GM23338 (cell line): ENCODE data around the gene DLG4. TPM values are rescaled to one million over a fixed set of nuclear protein-coding genes. Genes with fewer than 3 reads are reported as not detected.

Experiments
- ATAC-seq: fragments of 200-7000 bp; cut with Tn5 transposase; 3 replicates; pipeline ENCODE4 v1.9.1; 2020
- DNase-seq: peaks from one replicate; pipeline ENCODE4 v3.0.0-alpha.2; 2015; ENCODE audit warnings: low spot score
- H2AFZ ChIP-seq: fragments of 200-600 bp; sonication (generic); 2 replicates; pipeline ENCODE4 v1.8.0; 2016; ENCODE audit warnings: antibody characterized with exemption, mild to moderate bottlenecking, moderate library complexity
- H3F3A ChIP-seq: fragments of 200-600 bp; sonication (generic); replicated peaks from 2 replicates; pipeline ENCODE4 v1.8.0; 2017; ENCODE audit warnings: antibody characterized with exemption, mixed run types, low read depth
- H3K27ac ChIP-seq: fragments of 200-600 bp; sonication (generic); 2 replicates; pipeline ENCODE4 v1.6.1; 2016; ENCODE audit warnings: low read depth
- H3K27me3 ChIP-seq: fragments of 200-600 bp; sonication (generic); 2 replicates; pipeline ENCODE4 v1.8.0; 2016; ENCODE audit warnings: mild to moderate bottlenecking, mixed run types, moderate library complexity; ENCODE audit not compliant: insufficient read depth
- H3K36me3 ChIP-seq: fragments of 200-600 bp; sonication (generic); 2 replicates; pipeline ENCODE4 v1.8.0; 2016; ENCODE audit warnings: mild to moderate bottlenecking; ENCODE audit not compliant: insufficient read depth
- H3K4me1 ChIP-seq: fragments of 200-600 bp; sonication (generic); 2 replicates; pipeline ENCODE4 v1.8.0; 2016; ENCODE audit warnings: mild to moderate bottlenecking, moderate library complexity; ENCODE audit not compliant: insufficient read depth
- H3K4me2 ChIP-seq: fragments of 200-600 bp; sonication (generic); 2 replicates; pipeline ENCODE4 v1.7.1; 2017; ENCODE audit warnings: mixed run types
- H3K4me3 ChIP-seq: fragments of 200-600 bp; sonication (generic); 2 replicates; pipeline ENCODE4 v1.6.1; 2016; ENCODE audit warnings: mixed run types
- H3K79me2 ChIP-seq: fragments of 200-600 bp; sonication (generic); replicated peaks from 2 replicates; pipeline ENCODE4 v1.8.0; 2017; ENCODE audit warnings: mild to moderate bottlenecking; ENCODE audit not compliant: insufficient read depth
- H3K9me2 ChIP-seq: fragments of 200-600 bp; sonication (generic); 2 replicates; pipeline ENCODE4 v1.8.0; 2017; ENCODE audit not compliant: insufficient read depth
- H4K20me1 ChIP-seq: fragments of 200-600 bp; sonication (generic); replicated peaks from 2 replicates; pipeline ENCODE4 v1.8.0; 2017; ENCODE audit warnings: mild to moderate bottlenecking; ENCODE audit not compliant: insufficient read depth
- H3K27ac Mint-ChIP-seq: 2 replicates; pipeline ENCODE4 v1.8.0; 2020; ENCODE audit warnings: inconsistent platforms, mild to moderate bottlenecking, moderate library complexity, mixed read lengths
- H3K27me3 Mint-ChIP-seq: 3 replicates; pipeline ENCODE4 v1.8.0; 2022; ENCODE audit warnings: low read depth, mild to moderate bottlenecking, moderate library complexity, mixed read lengths, inconsistent platforms; ENCODE audit not compliant: insufficient read depth, poor library complexity
- H3K36me3 Mint-ChIP-seq: 3 replicates; pipeline ENCODE4 v1.8.0; 2021; ENCODE audit warnings: low read depth, mild to moderate bottlenecking, inconsistent platforms, moderate library complexity, mixed read lengths
- H3K4me1 Mint-ChIP-seq: 3 replicates; pipeline ENCODE4 v1.8.0; 2020; ENCODE audit warnings: mild to moderate bottlenecking, inconsistent platforms, mixed read lengths
- H3K4me3 Mint-ChIP-seq: 3 replicates; pipeline ENCODE4 v1.8.0; 2021; ENCODE audit warnings: moderate library complexity, mild to moderate bottlenecking, inconsistent platforms, mixed read lengths
- H3K9me3 Mint-ChIP-seq: 3 replicates; pipeline ENCODE4 v1.8.0; 2020; ENCODE audit warnings: moderate library complexity, mild to moderate bottlenecking, inconsistent platforms, mixed read lengths
- CREB1 ChIP-seq: fragments of 250-450 bp; sonication (Bioruptor Pico); IDR thresholded peaks from 2 replicates; pipeline ENCODE4 v1.5.0; 2020; ENCODE audit warnings: low read depth, mild to moderate bottlenecking, moderate library complexity
- EZH2 ChIP-seq: fragments of 200-600 bp; sonication (generic); IDR thresholded peaks from one replicate; pipeline ENCODE4 v1.8.0; 2017; ENCODE audit warnings: antibody characterized with exemption, mild to moderate bottlenecking, low read depth; ENCODE audit not compliant: unreplicated experiment
- JUNB ChIP-seq: IDR thresholded peaks from one replicate; pipeline ENCODE4 v1.6.1; 2016; ENCODE audit warnings: antibody characterized with exemption; ENCODE audit not compliant: unreplicated experiment
- NANOG ChIP-seq: IDR thresholded peaks from 2 replicates; pipeline ENCODE4 v1.6.1; 2016; ENCODE audit warnings: antibody characterized with exemption, borderline replicate concordance
- POLR2AphosphoS5 ChIP-seq: IDR thresholded peaks from 2 replicates; pipeline ENCODE4 v1.6.1; 2016; ENCODE audit warnings: antibody characterized with exemption, low read depth
- STAT1 ChIP-seq: IDR thresholded peaks from one replicate; pipeline ENCODE4 v1.6.1; 2016; ENCODE audit warnings: antibody characterized with exemption; ENCODE audit not compliant: unreplicated experiment
- ZNF331 ChIP-seq: fragments of 250-450 bp; sonication (Bioruptor Pico); IDR thresholded peaks from 2 replicates; pipeline ENCODE4 v1.5.0; 2020; ENCODE audit warnings: low read depth, mild to moderate bottlenecking, moderate library complexity
- polyA plus RNA-seq: library from polyadenylated mRNA; unstranded; fragments of >200 nt; fragmentation: Nextera tagmentation; extraction: Ambion mirVana; gene quantifications from 2 replicates; pipeline ENCODE4 v1.2.1, GENCODE V29; 2016
- total RNA-seq: library from RNA; depleted of rRNA; stranded (reverse); fragments of >200 nt; shearing (Covaris generic); gene quantifications from 2 replicates; pipeline ENCODE4 v1.2.3, GENCODE V29; 2014
- TF ChIP-seq, protein P1 (sequence below): IDR thresholded peaks from 2 replicates; pipeline ENCODE4 v1.6.1; 2016; ENCODE audit warnings: antibody characterized with exemption
- TF ChIP-seq, protein P2 (sequence below), 2 experiments: fragments of 200-600 bp in 1 of 2; sonication (generic) in 1 of 2; conservative IDR thresholded peaks; 2 replicates each; pipeline versions ENCODE4 v1.5.1 to v1.6.1; 2016 to 2017; ENCODE audit warnings: antibody characterized with exemption in 2 of 2, low read depth in 2 of 2, mild to moderate bottlenecking in 2 of 2, moderate library complexity in 1 of 2
- TF ChIP-seq, protein P3 (sequence below): fragments of 250-450 bp; sonication (Bioruptor Pico); IDR thresholded peaks from 2 replicates; pipeline ENCODE4 v1.5.0; 2020; ENCODE audit warnings: mild to moderate bottlenecking, moderate library complexity

The DLG4 gene
- total and polyA plus RNA-seq, 2 experiments from 2014 or later, result 11.1 to 31.0 TPM

DNA sequence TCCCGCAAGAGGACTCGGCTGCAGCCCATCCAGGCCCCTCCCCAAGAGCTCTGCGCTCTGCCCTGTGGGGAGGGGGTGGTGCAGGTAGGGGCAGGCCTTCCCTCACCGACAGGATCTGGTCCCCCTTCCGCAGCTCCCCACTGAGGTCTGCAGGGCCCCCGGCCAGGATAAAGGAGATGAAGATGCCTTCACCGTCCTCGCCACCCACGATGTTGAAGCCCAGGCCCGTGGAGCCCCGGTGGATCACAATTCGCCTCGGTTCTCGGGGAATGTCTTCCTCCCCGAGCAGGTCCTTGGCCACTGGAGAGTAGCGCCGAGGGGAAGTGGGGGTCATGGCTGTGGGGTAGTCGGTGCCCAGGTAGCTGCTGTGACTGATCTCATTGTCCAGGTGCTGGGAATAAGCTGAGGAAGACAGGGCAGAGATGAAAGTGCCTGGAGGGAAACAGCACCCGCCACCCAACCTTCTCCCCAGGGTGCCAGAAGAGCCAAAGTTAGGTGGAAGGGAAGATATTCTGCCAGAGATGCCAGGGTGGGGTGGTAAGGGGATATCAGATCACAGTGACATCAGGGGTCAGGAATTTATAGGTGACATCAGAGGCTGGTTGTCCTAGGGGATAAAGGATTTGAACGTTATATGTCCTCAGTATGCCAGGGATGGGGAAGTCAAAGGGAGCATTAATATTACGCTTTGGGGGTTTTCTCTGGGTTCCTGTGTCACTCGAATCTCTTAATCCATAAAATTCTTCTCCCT lies 22.8 kb downstream of the DLG4 start:
- TF ChIP-seq, protein P1, sequence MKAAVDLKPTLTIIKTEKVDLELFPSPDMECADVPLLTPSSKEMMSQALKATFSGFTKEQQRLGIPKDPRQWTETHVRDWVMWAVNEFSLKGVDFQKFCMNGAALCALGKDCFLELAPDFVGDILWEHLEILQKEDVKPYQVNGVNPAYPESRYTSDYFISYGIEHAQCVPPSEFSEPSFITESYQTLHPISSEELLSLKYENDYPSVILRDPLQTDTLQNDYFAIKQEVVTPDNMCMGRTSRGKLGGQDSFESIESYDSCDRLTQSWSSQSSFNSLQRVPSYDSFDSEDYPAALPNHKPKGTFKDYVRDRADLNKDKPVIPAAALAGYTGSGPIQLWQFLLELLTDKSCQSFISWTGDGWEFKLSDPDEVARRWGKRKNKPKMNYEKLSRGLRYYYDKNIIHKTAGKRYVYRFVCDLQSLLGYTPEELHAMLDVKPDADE, result no peak
- TF ChIP-seq STAT1 (no peak), POLR2AphosphoS5 (no peak), EZH2 (no peak)
- TF ChIP-seq, protein P2, sequence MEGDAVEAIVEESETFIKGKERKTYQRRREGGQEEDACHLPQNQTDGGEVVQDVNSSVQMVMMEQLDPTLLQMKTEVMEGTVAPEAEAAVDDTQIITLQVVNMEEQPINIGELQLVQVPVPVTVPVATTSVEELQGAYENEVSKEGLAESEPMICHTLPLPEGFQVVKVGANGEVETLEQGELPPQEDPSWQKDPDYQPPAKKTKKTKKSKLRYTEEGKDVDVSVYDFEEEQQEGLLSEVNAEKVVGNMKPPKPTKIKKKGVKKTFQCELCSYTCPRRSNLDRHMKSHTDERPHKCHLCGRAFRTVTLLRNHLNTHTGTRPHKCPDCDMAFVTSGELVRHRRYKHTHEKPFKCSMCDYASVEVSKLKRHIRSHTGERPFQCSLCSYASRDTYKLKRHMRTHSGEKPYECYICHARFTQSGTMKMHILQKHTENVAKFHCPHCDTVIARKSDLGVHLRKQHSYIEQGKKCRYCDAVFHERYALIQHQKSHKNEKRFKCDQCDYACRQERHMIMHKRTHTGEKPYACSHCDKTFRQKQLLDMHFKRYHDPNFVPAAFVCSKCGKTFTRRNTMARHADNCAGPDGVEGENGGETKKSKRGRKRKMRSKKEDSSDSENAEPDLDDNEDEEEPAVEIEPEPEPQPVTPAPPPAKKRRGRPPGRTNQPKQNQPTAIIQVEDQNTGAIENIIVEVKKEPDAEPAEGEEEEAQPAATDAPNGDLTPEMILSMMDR (conservative IDR thresholded peaks at IDR 0.05; ENCODE audit: low read depth in 2 of 2), result no peak
- H3K27me3 ChIP-seq, result no peaks in the 10 kb centered on the region
- H3K4me1 ChIP-seq, result no peaks in the 10 kb centered on the region; the same call in 1 of the 2 replicates
- peaks cover 65% of the 10 kb centered on the region for H3K36me3 Mint-ChIP-seq
- H2AFZ ChIP-seq, result no peak overlapping the region
- no peak overlapping the region for H3K4me3 Mint-ChIP-seq
- no peaks in the 10 kb centered on the region; the same call in 1 of the 2 replicates for H4K20me1 ChIP-seq
- peaks cover 8% of the 10 kb centered on the region for H3K27me3 Mint-ChIP-seq
- H3K4me1 Mint-ChIP-seq, result peaks cover 2% of the 10 kb centered on the region; the same call in 1 of the 3 replicates
- DNase-seq, result no peak
- no peak overlapping the region for H3K4me2 ChIP-seq
- no peaks in the 10 kb centered on the region for H3K79me2 ChIP-seq
- H3K27ac Mint-ChIP-seq, result no peak overlapping the region
- H3F3A ChIP-seq, result no peaks in the 10 kb centered on the region
- no peaks in the 10 kb centered on the region for H3K9me3 Mint-ChIP-seq
- no peak overlapping the region for H3K27ac ChIP-seq
- no peak for ATAC-seq
- no peak overlapping the region for H3K4me3 ChIP-seq
- H3K9me2 ChIP-seq, result no peaks in the 10 kb centered on the region
- H3K36me3 ChIP-seq, result peaks cover under 1% of the 10 kb centered on the region; the same call in 1 of the 2 replicates

- DNase-seq (no peak), ATAC-seq (no peak)
- Histone ChIP-seq H4K20me1 (0 out of 2 replicates have a peak, but pooled peaks cover 4% of the 10 kb centered on the region), H3K9me2 (no peaks in the 10 kb centered on the region), H2AFZ (no peak overlapping the region), H3K27ac (no peak overlapping the region), H3K4me2 (no peak overlapping the region), H3F3A (no peaks in the 10 kb centered on the region), H3K36me3 (no peaks in the 10 kb centered on the region; the same call in 1 of the 2 replicates), H3K4me3 (no peak overlapping the region), H3K27me3 (no peaks in the 10 kb centered on the region), H3K79me2 (no peaks in the 10 kb centered on the region), H3K4me1 (no peaks in the 10 kb centered on the region; the same call in 1 of the 2 replicates)
- Mint-ChIP-seq H3K4me1 (peaks cover 2% of the 10 kb centered on the region; the same call in 1 of the 3 replicates), H3K9me3 (no peaks in the 10 kb centered on the region), H3K36me3 (peaks cover 65% of the 10 kb centered on the region), H3K27ac (no peak overlapping the region), H3K27me3 (peaks cover 8% of the 10 kb centered on the region), H3K4me3 (no peak overlapping the region)
- TF ChIP-seq CREB1 (CRISPR knock-in tag) (no peak), NANOG (no peak), ZNF331 (CRISPR knock-in tag) (no peak), JUNB (no peak), POLR2AphosphoS5 (no peak), STAT1 (no peak)
- TF ChIP-seq, protein P3, sequence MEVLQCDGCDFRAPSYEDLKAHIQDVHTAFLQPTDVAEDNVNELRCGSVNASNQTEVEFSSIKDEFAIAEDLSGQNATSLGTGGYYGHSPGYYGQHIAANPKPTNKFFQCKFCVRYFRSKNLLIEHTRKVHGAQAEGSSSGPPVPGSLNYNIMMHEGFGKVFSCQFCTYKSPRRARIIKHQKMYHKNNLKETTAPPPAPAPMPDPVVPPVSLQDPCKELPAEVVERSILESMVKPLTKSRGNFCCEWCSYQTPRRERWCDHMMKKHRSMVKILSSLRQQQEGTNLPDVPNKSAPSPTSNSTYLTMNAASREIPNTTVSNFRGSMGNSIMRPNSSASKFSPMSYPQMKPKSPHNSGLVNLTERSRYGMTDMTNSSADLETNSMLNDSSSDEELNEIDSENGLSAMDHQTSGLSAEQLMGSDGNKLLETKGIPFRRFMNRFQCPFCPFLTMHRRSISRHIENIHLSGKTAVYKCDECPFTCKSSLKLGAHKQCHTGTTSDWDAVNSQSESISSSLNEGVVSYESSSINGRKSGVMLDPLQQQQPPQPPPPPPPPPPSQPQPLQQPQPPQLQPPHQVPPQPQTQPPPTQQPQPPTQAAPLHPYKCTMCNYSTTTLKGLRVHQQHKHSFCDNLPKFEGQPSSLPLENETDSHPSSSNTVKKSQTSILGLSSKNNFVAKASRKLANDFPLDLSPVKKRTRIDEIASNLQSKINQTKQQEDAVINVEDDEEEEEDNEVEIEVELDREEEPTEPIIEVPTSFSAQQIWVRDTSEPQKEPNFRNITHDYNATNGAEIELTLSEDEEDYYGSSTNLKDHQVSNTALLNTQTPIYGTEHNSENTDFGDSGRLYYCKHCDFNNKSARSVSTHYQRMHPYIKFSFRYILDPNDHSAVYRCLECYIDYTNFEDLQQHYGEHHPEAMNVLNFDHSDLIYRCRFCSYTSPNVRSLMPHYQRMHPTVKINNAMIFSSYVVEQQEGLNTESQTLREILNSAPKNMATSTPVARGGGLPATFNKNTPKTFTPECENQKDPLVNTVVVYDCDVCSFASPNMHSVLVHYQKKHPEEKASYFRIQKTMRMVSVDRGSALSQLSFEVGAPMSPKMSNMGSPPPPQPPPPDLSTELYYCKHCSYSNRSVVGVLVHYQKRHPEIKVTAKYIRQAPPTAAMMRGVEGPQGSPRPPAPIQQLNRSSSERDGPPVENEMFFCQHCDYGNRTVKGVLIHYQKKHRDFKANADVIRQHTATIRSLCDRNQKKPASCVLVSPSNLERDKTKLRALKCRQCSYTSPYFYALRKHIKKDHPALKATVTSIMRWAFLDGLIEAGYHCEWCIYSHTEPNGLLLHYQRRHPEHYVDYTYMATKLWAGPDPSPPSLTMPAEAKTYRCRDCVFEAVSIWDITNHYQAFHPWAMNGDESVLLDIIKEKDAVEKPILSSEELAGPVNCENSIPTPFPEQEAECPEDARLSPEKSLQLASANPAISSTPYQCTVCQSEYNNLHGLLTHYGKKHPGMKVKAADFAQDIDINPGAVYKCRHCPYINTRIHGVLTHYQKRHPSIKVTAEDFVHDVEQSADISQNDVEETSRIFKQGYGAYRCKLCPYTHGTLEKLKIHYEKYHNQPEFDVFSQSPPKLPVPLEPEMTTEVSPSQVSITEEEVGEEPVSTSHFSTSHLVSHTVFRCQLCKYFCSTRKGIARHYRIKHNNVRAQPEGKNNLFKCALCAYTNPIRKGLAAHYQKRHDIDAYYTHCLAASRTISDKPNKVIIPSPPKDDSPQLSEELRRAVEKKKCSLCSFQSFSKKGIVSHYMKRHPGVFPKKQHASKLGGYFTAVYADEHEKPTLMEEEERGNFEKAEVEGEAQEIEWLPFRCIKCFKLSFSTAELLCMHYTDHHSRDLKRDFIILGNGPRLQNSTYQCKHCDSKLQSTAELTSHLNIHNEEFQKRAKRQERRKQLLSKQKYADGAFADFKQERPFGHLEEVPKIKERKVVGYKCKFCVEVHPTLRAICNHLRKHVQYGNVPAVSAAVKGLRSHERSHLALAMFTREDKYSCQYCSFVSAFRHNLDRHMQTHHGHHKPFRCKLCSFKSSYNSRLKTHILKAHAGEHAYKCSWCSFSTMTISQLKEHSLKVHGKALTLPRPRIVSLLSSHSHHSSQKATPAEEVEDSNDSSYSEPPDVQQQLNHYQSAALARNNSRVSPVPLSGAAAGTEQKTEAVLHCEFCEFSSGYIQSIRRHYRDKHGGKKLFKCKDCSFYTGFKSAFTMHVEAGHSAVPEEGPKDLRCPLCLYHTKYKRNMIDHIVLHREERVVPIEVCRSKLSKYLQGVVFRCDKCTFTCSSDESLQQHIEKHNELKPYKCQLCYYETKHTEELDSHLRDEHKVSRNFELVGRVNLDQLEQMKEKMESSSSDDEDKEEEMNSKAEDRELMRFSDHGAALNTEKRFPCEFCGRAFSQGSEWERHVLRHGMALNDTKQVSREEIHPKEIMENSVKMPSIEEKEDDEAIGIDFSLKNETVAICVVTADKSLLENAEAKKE, result no peak
Observed at GRCh38 chr17:7195971-7196370, 23.7 kb downstream of the DLG4 start.
